Measurements from ENCODE around the gene CSRP1.

The CSRP1 gene

GRCh38 chr1:201503397-201504176, 3.3 kb downstream of the CSRP1 start:
- DNase-seq, result peak; percentile 99
- no peaks in the 10 kb centered on the region for H3K27me3 ChIP-seq (replicated peaks)
- H3K36me3 ChIP-seq (replicated peaks), result peaks cover 46% of the 10 kb centered on the region
- peak overlapping the region; percentile 84 for H3K4me3 ChIP-seq (ENCODE audit: low read depth, low read length)
- H3K27ac ChIP-seq, result peak overlapping the region; percentile 98
- TF ChIP-seq CTCF (IDR thresholded peaks at IDR 0.05; ENCODE audit: low read depth, low read length, missing control alignments), result no peak
- in situ Hi-C loops (cut with HindIII; ENCODE audit: low pct_ligation_motif_present, low sequenced_read_pairs), result no loop called here

- no peak overlapping the region for H3K4me3 ChIP-seq (ENCODE audit: low read depth, low read length)
- no peak for DNase-seq
- no peaks in the 10 kb centered on the region for H3K27me3 ChIP-seq (replicated peaks)
- peaks cover 55% of the 10 kb centered on the region for H3K36me3 ChIP-seq (replicated peaks)
- H3K27ac ChIP-seq, result peak overlapping the region; percentile 98
- in situ Hi-C loops (cut with HindIII; ENCODE audit: low pct_ligation_motif_present, low sequenced_read_pairs), result no loop called here
- TF ChIP-seq CTCF (IDR thresholded peaks at IDR 0.05; ENCODE audit: low read depth, low read length, missing control alignments), result no peak
Observed at GRCh38 chr1:201502511-201502857, 4.4 kb downstream of the CSRP1 start.

- in situ Hi-C loops (cut with HindIII; ENCODE audit: low pct_ligation_motif_present, low sequenced_read_pairs), result no loop called here
- no peak for TF ChIP-seq CTCF (IDR thresholded peaks at IDR 0.05; ENCODE audit: low read depth, low read length, missing control alignments)
Observed at GRCh38 chr1:201501812-201502510, 5.0 kb downstream of the CSRP1 start.

GRCh38 chr1:201501144-201501543, 5.8 kb downstream of the CSRP1 start:
- peak overlapping the region; percentile 71 for H3K27ac ChIP-seq
- TF ChIP-seq CTCF (IDR thresholded peaks at IDR 0.05; ENCODE audit: low read depth, low read length, missing control alignments), result no peak
- peaks cover 65% of the 10 kb centered on the region for H3K36me3 ChIP-seq (replicated peaks)
- H3K27me3 ChIP-seq (replicated peaks), result no peaks in the 10 kb centered on the region
- in situ Hi-C loops (cut with HindIII; ENCODE audit: low pct_ligation_motif_present, low sequenced_read_pairs), result no loop called here
- H3K4me3 ChIP-seq (ENCODE audit: low read depth, low read length), result no peak overlapping the region
- DNase-seq, result peak; percentile 60

More at GRCh38 chr1:201501812-201502510, 5.0 kb downstream of the CSRP1 start:
- peak overlapping the region; percentile 98 for H3K27ac ChIP-seq
- DNase-seq, result no peak
- no peak overlapping the region for H3K4me3 ChIP-seq (ENCODE audit: low read depth, low read length)
- no peaks in the 10 kb centered on the region for H3K27me3 ChIP-seq (replicated peaks)
- peaks cover 56% of the 10 kb centered on the region for H3K36me3 ChIP-seq (replicated peaks)

- Histone ChIP-seq H3K4me3 (ENCODE audit: low read depth, low read length) (no peak overlapping the region), H3K36me3 (replicated peaks) (peaks cover 68% of the 10 kb centered on the region), H3K27ac (peak overlapping the region; percentile 71), H3K27me3 (replicated peaks) (no peaks in the 10 kb centered on the region)
- TF ChIP-seq CTCF (IDR thresholded peaks at IDR 0.05; ENCODE audit: low read depth, low read length, missing control alignments), result no peak
- in situ Hi-C loops (cut with HindIII; ENCODE audit: low pct_ligation_motif_present, low sequenced_read_pairs), result no loop called here
- no peak for DNase-seq
Observed at GRCh38 chr1:201500670-201501120, 6.2 kb downstream of the CSRP1 start.
